ENCODE results near the gene NPIPA1. TPM values are rescaled to one million over a fixed set of nuclear protein-coding genes. Genes with fewer than 3 reads are reported as not detected.

Gene NPIPA1
- total RNA-seq, 1 experiment from 2014 or later: 116 TPM

GRCh38 chr16:14961405-14962186 lies 24.4 kb downstream of the NPIPA1 start:
- H3K4me1 Mint-ChIP-seq: no peaks in the 10 kb centered on the region
- no peak for TF ChIP-seq ZNF512 (CRISPR knock-in tag; IDR thresholded peaks at IDR 0.05; ENCODE audit: borderline replicate concordance)
- TF ChIP-seq NFATC4 (CRISPR knock-in tag; IDR thresholded peaks at IDR 0.05): no peak
- TF ChIP-seq ATF6 (CRISPR knock-in tag; IDR thresholded peaks at IDR 0.05): no peak
- TF ChIP-seq E2F1 (CRISPR knock-in tag; IDR thresholded peaks at IDR 0.05): no peak
- TF ChIP-seq CTCF (IDR thresholded peaks at IDR 0.05): no peak
- no peak for TF ChIP-seq FOXP1 (CRISPR knock-in tag; IDR thresholded peaks at IDR 0.05; ENCODE audit: borderline replicate concordance)
- TF ChIP-seq ZNF396 (CRISPR knock-in tag; IDR thresholded peaks at IDR 0.05; ENCODE audit: borderline replicate concordance): no peak
- no peak for TF ChIP-seq USF2 (CRISPR knock-in tag; IDR thresholded peaks at IDR 0.05)
- TF ChIP-seq JAZF1 (CRISPR knock-in tag; IDR thresholded peaks at IDR 0.05): no peak
- TF ChIP-seq ZNF532 (CRISPR knock-in tag; IDR thresholded peaks at IDR 0.05; ENCODE audit: borderline replicate concordance): no peak
- no peak for TF ChIP-seq ZNF121 (CRISPR knock-in tag; IDR thresholded peaks at IDR 0.05)
- TF ChIP-seq ZNF671 (CRISPR knock-in tag; IDR thresholded peaks at IDR 0.05): no peak
- TF ChIP-seq GABPB1 (CRISPR knock-in tag; IDR thresholded peaks at IDR 0.05): no peak
- no peak for TF ChIP-seq ATF1 (CRISPR knock-in tag; IDR thresholded peaks at IDR 0.05)
- no peak for TF ChIP-seq CDX4 (CRISPR knock-in tag; IDR thresholded peaks at IDR 0.05; ENCODE audit: borderline replicate concordance)
- H3K27ac Mint-ChIP-seq: no peak overlapping the region
- 0 out of 2 replicates have a peak, but pooled peaks cover 3% of the 10 kb centered on the region for H3K9me3 Mint-ChIP-seq
- no peaks in the 10 kb centered on the region for H3K36me3 Mint-ChIP-seq
- POLR2A ChIA-PET: interaction anchor here (1.1 kb wide), 1 partner anchor 13 kb away, joined by 4 read pairs; the partner anchor contains the start of gene PDXDC1
- H3K27me3 Mint-ChIP-seq (ENCODE audit: low read depth): no peaks in the 10 kb centered on the region; the same call in 1 of the 2 replicates
- no peak for ATAC-seq
- no peak for DNase-seq (ENCODE audit: low spot score)
- CTCF ChIA-PET: interaction anchor here (1.2 kb wide), 1 partner anchor 95 kb away, joined by 3 read pairs; no protein-coding TSS in a partner anchor
- no peak overlapping the region for H3K4me3 Mint-ChIP-seq
